Measurements from ENCODE around the gene NUDT16L1. TPM values are rescaled to one million over a fixed set of nuclear protein-coding genes. Genes with fewer than 3 reads are reported as not detected.
A peak's percentile ranks its signal among the peaks of the same experiment; 100 is the strongest.

NUDT16L1 gene
- total RNA-seq, 1 experiment from 2014 or later, result 22.3 TPM

DNA sequence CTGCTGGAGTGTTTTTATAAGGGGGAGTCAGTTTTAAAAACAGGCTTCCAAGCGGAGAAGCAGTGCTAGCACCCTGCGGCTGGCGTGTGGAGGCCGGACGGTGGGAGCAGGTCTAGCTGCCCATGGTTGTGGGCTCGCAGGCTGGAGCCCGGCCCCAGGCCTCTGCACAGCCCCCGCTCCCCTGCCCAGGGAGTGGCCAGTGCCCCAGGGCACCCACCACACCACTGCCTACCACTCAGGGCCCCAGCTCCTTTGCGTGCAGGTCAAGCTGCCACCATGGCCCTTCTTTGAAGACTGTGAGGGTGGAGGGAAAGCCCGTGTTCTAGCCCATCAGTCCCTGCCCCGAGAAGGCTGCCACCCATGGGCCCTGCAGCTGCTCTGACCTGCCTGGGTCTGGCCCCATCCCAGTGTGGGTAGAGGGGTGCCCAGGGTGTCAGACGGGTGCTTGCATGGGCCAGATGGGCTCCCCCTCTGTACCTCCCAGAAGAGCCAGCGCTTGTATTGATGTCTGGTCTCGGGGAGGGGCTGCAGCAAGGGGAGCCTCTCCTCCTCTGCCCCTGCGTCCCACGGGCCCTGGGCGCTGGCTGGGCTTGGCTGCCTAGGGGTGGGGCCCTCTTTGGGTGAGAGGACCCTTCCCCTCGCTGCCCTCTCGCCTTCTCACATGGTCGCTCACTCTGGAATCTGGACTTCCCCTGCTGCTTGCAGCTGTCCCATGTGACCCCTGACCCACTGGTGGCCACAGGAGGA is 1.5 kb upstream of the NUDT16L1 start:
- DNase-seq, result no peak
- no peak overlapping the region for H3K27ac ChIP-seq
- no peaks in the 10 kb centered on the region for H3K9me3 ChIP-seq (replicated peaks)
- no peaks in the 10 kb centered on the region for H3K27me3 ChIP-seq
- H3K4me1 ChIP-seq, result no peaks in the 10 kb centered on the region
- no peak overlapping the region for H3K4me3 ChIP-seq
- peaks cover 5% of the 10 kb centered on the region for H3K36me3 ChIP-seq

DNA sequence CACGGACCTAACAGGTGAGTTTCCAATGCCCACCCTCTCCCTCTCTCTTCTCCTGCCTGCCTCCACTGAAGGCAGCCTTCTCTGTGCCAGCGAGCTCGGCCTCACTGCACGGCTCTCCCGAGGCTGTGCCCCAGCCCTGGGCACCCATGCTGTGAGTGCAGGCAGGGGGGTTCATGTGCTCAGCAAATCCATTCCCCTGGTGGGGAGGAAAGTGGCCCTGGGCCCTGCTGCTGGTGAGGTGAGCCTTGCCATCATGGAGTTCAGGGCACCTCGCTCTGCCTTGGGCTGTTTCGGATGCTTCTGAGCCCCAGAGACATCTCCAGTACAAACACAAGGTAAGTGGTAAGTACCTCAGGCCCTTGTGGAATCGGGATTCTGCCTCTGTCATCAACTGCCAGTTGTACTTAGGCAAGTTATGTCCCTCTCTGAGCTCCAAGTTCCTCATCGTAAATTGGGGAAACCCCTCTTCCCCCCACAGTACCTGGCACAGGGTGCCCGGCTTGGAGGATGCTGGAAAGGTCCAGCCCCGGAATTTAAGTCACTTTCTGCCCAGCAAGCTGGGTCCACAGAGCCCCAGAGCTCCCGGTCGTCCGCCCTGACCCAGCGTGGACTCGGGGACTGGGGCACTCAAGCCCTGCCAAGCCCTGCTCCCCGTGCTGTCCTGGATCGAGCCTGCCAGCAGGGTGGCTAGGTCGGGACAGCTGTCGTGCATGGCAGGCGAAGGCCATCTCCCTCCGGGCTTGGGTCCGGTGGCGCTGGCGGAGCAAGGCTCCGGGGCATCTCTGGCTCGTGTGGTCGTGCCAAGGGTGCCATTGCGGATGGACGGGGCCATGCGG is 684 bp upstream of the NUDT16L1 start:
- Histone ChIP-seq H3K9me3 (replicated peaks) (no peaks in the 10 kb centered on the region), H3K27ac (peak overlapping the region; percentile 5; the same call in 1 of the 2 replicates), H3K4me3 (peak overlapping the region; percentile 76), H3K36me3 (peaks cover 5% of the 10 kb centered on the region), H3K27me3 (no peaks in the 10 kb centered on the region), H3K4me1 (no peaks in the 10 kb centered on the region)
- DNase-seq, result no peak

GRCh38 chr16:4693956-4694641 is 737 bp downstream of the NUDT16L1 start:
- H3K9me3 ChIP-seq (replicated peaks), result no peaks in the 10 kb centered on the region
- peak overlapping the region; percentile 76 for H3K4me3 ChIP-seq
- H3K27me3 ChIP-seq, result no peaks in the 10 kb centered on the region
- peaks cover 5% of the 10 kb centered on the region for H3K36me3 ChIP-seq
- H3K27ac ChIP-seq, result no peak overlapping the region; the same call in 1 of the 2 replicates
- DNase-seq, result peak; percentile 31 to 45
- H3K4me1 ChIP-seq, result no peaks in the 10 kb centered on the region

GRCh38 chr16:4694642-4695451 is 1.5 kb downstream of the NUDT16L1 start:
- H3K27ac ChIP-seq, result no peak overlapping the region
- DNase-seq, result no peak
- H3K36me3 ChIP-seq, result peaks cover 5% of the 10 kb centered on the region
- no peaks in the 10 kb centered on the region for H3K27me3 ChIP-seq
- H3K9me3 ChIP-seq (replicated peaks), result no peaks in the 10 kb centered on the region
- peak overlapping the region; percentile 76 for H3K4me3 ChIP-seq
- no peaks in the 10 kb centered on the region for H3K4me1 ChIP-seq

- DNase-seq, result no peak
- no peak overlapping the region for H3K4me3 ChIP-seq
- no peak overlapping the region for H3K27ac ChIP-seq
- no peaks in the 10 kb centered on the region for H3K9me3 ChIP-seq (replicated peaks)
- peaks cover 5% of the 10 kb centered on the region for H3K36me3 ChIP-seq
- H3K4me1 ChIP-seq, result no peaks in the 10 kb centered on the region
- H3K27me3 ChIP-seq, result no peaks in the 10 kb centered on the region
Observed at GRCh38 chr16:4695473-4696171, 2.3 kb downstream of the NUDT16L1 start.

- Histone ChIP-seq H3K9me3 (replicated peaks) (no peaks in the 10 kb centered on the region), H3K4me3 (no peak overlapping the region), H3K27ac (no peak overlapping the region), H3K36me3 (peaks cover 5% of the 10 kb centered on the region), H3K27me3 (no peaks in the 10 kb centered on the region), H3K4me1 (no peaks in the 10 kb centered on the region)
- no peak for DNase-seq
Observed at GRCh38 chr16:4696172-4696904, 3.0 kb downstream of the NUDT16L1 start.

DNA sequence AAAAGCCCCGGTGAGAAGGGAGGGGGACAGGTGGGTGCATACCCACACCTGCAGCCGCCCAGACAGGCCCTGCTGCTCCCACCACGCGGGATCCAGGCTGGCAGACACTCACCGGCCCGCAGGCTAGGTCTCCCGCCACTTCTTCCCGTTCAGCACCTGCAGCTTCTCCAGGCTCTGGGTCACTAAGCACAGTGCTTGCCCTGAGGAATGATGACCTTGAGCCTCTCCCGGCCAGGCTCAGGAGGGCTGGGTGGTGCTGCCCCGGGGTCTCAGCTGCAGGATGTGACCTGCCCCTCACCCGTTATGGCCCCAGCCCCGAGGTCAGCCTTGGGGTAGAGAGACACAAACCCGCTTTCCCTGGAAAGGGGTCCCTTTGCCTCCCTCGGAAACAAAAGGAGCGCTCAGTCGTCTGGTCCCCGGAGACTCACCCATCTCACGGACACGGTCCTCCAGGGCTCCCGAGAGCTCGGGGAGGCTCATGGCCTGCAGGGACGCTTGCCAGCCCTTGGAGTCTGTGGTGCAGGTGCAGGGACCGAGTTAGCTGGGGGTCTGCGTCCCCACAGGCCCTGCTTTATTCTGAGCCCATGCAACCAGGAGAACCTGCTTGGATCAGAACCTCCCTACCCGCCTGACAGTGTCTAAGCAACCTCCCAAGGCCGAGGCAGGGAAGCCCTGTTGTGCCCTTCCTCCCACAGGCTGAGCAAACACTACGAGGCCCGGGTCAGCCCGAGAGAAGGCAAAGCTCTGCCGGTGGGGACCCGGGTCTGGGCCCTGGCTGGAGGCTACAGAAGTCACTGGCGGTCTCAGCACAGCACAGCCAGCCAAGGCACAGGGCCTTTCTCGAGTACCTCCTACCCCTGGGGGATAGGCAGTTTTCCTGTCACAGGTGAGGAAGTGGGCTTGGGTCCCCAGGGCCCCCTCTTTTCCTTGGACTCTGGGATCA is 3.8 kb downstream of the NUDT16L1 start:
- no peaks in the 10 kb centered on the region for H3K9me3 ChIP-seq (replicated peaks)
- no peak overlapping the region for H3K27ac ChIP-seq
- no peaks in the 10 kb centered on the region for H3K4me1 ChIP-seq
- H3K36me3 ChIP-seq, result peaks cover 5% of the 10 kb centered on the region
- no peak overlapping the region for H3K4me3 ChIP-seq
- no peaks in the 10 kb centered on the region for H3K27me3 ChIP-seq
- no peak for DNase-seq

GRCh38 chr16:4697848-4698291 is 4.5 kb downstream of the NUDT16L1 start:
- Histone ChIP-seq H3K27ac (no peak overlapping the region), H3K9me3 (replicated peaks) (no peaks in the 10 kb centered on the region), H3K4me1 (no peaks in the 10 kb centered on the region), H3K36me3 (peaks cover 5% of the 10 kb centered on the region), H3K27me3 (no peaks in the 10 kb centered on the region), H3K4me3 (no peak overlapping the region)
- no peak for DNase-seq

DNA sequence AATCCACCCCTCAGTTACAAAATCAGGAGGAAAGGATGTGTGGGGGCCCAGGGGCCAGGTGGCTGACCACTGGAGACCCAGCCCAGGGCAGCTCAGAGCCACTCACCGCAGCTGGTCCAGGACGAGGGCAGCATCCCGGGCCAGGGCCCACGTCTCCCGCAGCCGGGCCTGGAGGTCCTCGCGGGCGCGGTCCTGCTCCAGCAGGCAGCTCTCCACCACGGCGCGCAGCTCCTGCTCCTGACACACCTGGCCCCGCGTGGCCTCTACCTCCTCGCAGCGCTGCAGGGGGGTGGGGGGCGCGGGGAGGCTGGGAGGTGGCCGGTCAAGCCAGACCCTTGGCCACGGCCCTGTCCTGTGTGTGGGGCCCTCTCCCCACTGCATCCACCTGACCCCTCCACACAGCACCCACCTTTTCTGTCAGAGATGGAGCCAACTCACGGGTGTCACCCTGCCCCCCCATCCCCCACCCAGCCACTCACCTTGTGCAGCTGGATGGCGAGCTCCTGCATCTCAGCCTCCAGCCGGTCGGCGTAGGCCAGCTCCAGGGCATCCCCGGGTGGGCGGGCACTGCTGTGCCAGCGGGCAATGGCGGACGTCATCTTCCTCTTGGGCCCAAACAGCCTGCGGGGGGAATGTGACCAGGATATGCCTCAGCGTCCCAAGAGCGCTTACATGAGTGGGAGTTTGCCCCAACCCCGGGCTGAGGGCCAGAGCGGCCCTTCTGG is 5.1 kb downstream of the NUDT16L1 start:
- no peak for DNase-seq
- H3K27me3 ChIP-seq, result no peaks in the 10 kb centered on the region
- H3K4me1 ChIP-seq, result no peaks in the 10 kb centered on the region
- H3K4me3 ChIP-seq, result no peak overlapping the region
- no peak overlapping the region for H3K27ac ChIP-seq
- no peaks in the 10 kb centered on the region for H3K9me3 ChIP-seq (replicated peaks)
- H3K36me3 ChIP-seq, result peaks cover 5% of the 10 kb centered on the region

GRCh38 chr16:4699046-4699556 is 5.7 kb downstream of the NUDT16L1 start:
- H3K4me1 ChIP-seq, result no peaks in the 10 kb centered on the region

GRCh38 chr16:4700380-4700996 is 7.1 kb downstream of the NUDT16L1 start:
- peaks cover 2% of the 10 kb centered on the region for H3K36me3 ChIP-seq
- no peaks in the 10 kb centered on the region for H3K9me3 ChIP-seq (replicated peaks)
- H3K4me1 ChIP-seq, result no peaks in the 10 kb centered on the region
- H3K27me3 ChIP-seq, result no peaks in the 10 kb centered on the region
- DNase-seq, result no peak
- no peak overlapping the region for H3K27ac ChIP-seq
- no peak overlapping the region for H3K4me3 ChIP-seq

More at GRCh38 chr16:4699046-4699556, 5.7 kb downstream of the NUDT16L1 start:
- DNase-seq, result no peak
- Histone ChIP-seq H3K36me3 (peaks cover 5% of the 10 kb centered on the region), H3K9me3 (replicated peaks) (no peaks in the 10 kb centered on the region), H3K27me3 (no peaks in the 10 kb centered on the region), H3K4me3 (no peak overlapping the region), H3K27ac (no peak overlapping the region)
